NCI-H2227 (cell line): Measurements from ENCODE around the gene HSPA4.
"Not testable (repeated sequence)": the region's sequence is repeated elsewhere in the genome, so short reads cannot be mapped to it uniquely, and the experiment has no call there.

Source experiments
- DNase-seq: peaks from one replicate; lab custom pipeline; 2025; ENCODE audit not compliant: unreplicated experiment; lab: John Stamatoyannopoulos, UW

The HSPA4 gene

GRCh38 chr5:133121611-133122150 is 69.9 kb downstream of the HSPA4 start:
- DNase-seq = no peak

- DNase-seq = no peak
These were observed 70.9 kb downstream of the HSPA4 start for GRCh38 chr5:133122711-133123110.

GRCh38 chr5:133123297-133123696 is 71.5 kb downstream of the HSPA4 start:
- DNase-seq = no peak

GRCh38 chr5:133124891-133125290 is 73.1 kb downstream of the HSPA4 start:
- DNase-seq = no peak

GRCh38 chr5:133128066-133128465 is 76.3 kb downstream of the HSPA4 start:
- no peak for DNase-seq

GRCh38 chr5:133129289-133129688 is 77.5 kb downstream of the HSPA4 start:
- DNase-seq = no peak

GRCh38 chr5:133129950-133130349 is 78.1 kb downstream of the HSPA4 start:
- no peak for DNase-seq

- no peak for DNase-seq
These were observed 78.7 kb downstream of the HSPA4 start for GRCh38 chr5:133130387-133131118.

- no peak for DNase-seq
These were observed 80.9 kb downstream of the HSPA4 start for GRCh38 chr5:133132717-133133116.

GRCh38 chr5:133133241-133133640 is 81.4 kb downstream of the HSPA4 start:
- not testable (repeated sequence) for DNase-seq

- DNase-seq = not testable (repeated sequence)
These were observed 85.1 kb downstream of the HSPA4 start for GRCh38 chr5:133136890-133137289.

GRCh38 chr5:133140311-133140710 is 88.5 kb downstream of the HSPA4 start:
- no peak for DNase-seq

GRCh38 chr5:133141746-133142145 is 89.9 kb downstream of the HSPA4 start:
- DNase-seq = no peak

GRCh38 chr5:133142782-133143181 is 91.0 kb downstream of the HSPA4 start:
- DNase-seq = no peak

GRCh38 chr5:133144245-133144981 is 92.6 kb downstream of the HSPA4 start:
- no peak for DNase-seq

GRCh38 chr5:133145436-133146170 is 93.8 kb downstream of the HSPA4 start:
- DNase-seq = no peak

- DNase-seq = no peak
These were observed 95.6 kb downstream of the HSPA4 start for GRCh38 chr5:133147411-133147810.

- DNase-seq = no peak
These were observed 96.2 kb downstream of the HSPA4 start for GRCh38 chr5:133147815-133148567.

- no peak for DNase-seq
These were observed 97.5 kb downstream of the HSPA4 start for GRCh38 chr5:133149345-133149744.

- DNase-seq = no peak
These were observed 99.2 kb downstream of the HSPA4 start for GRCh38 chr5:133150909-133151544.
